GM12891 (cell line): Measurements from ENCODE around the gene AGER.

Experiments used
- PAX5 ChIP-seq: IDR thresholded peaks from 2 replicates; pipeline ENCODE4 v1.6.1; 2011; ENCODE audit warnings: low read length, moderate library complexity, mild to moderate bottlenecking; ENCODE audit not compliant: insufficient read depth, severe bottlenecking
- POLR2A ChIP-seq: IDR thresholded peaks from 2 replicates; pipeline ENCODE4 v1.6.1; 2011; ENCODE audit warnings: low read depth, low read length, control low read depth
- POLR2AphosphoS5 ChIP-seq: IDR thresholded peaks from 2 replicates; pipeline ENCODE4 v1.6.1; 2011; ENCODE audit warnings: low read depth, low read length, control low read depth
- TAF1 ChIP-seq: IDR thresholded peaks from 2 replicates; pipeline ENCODE4 v1.6.1; 2011; ENCODE audit warnings: low read depth, low read length, control low read depth

DNA sequence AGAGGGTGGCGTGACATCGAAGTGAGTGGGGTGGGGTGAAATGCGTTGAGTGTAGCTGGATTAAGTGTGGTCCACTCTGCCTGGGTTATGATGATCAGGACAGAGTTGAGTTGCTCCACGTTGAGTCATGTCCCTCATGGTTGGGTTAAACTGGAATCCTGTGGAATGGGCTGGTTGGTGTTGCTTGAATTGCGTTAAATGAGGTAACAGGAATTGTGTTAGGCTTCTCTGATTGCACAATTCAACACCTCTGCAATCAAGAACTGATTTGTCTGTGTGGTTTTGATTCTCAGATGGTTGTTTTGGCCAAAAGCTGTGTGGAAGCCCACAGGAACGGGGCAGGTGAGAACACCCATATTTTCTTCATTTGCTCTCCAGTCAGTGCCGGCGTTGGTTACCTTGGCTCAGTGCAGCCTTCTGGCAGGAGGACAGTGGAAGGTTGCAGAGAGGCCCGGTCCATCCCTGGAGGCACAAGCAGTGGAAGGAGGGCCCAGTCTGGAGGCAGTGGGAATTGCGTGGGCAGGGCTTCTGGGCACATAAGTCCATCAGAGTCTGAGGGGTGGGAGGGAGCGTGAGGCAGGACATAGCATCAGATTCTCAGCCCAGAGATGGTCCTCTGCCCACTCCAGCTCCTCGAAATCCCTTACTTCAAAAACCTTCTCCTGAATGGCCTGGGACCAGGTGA, 28.2 kb upstream of the AGER start:
- TF ChIP-seq TAF1 (no peak), POLR2AphosphoS5 (no peak), POLR2A (no peak), PAX5 (no peak)
